Measurements from ENCODE around the gene HIF1A. TPM values are rescaled to one million over a fixed set of nuclear protein-coding genes. Genes with fewer than 3 reads are reported as not detected.

The HIF1A gene
- polyA plus RNA-seq, 1 experiment: 85.5 TPM

DNA sequence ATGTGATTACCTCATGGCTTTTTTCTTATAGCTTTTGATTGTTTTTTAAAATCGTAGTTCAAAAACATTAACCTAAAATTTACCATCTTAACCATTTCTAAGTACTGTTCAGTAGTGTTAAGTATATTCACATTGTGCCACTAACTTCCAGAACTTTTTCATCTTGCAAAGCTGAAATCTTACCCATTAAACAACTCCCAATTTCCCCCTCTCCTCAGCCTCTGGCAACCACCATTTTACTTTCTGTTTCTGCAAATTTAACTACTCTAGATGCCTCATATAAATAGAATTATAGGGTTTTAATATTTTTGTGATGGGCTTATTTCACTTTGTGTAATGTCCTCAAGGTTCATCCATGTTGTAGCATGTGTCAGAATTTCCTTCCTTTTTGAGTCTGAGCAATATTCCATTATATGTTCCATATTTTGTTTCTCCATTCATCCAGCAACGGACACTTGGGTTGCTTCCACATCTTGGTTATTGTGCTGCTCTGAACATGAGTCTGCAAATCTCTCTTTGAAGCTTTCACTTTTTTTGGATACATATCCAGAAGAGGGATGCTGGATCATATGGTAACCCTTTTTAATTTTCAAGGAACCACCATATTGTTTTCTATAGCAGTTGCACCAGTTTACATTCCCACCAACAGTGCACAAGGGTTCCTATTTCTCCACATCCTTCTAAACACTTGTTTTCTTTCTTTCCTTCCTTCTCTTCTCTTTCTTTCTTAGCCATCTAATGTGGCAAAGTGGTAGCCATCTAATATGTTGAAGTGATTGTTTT lies 5.0 kb downstream of the HIF1A start:
- Histone ChIP-seq H3K36me3 (ENCODE audit: control insufficient read depth, insufficient read depth, low read length) (no peaks in the 10 kb centered on the region), H3K27me3 (ENCODE audit: control insufficient read depth, insufficient read depth, low read length) (no peaks in the 10 kb centered on the region), H3K4me3 (ENCODE audit: low read depth, low read length) (peak overlapping the region; percentile 27)
- TF ChIP-seq, protein P1, sequence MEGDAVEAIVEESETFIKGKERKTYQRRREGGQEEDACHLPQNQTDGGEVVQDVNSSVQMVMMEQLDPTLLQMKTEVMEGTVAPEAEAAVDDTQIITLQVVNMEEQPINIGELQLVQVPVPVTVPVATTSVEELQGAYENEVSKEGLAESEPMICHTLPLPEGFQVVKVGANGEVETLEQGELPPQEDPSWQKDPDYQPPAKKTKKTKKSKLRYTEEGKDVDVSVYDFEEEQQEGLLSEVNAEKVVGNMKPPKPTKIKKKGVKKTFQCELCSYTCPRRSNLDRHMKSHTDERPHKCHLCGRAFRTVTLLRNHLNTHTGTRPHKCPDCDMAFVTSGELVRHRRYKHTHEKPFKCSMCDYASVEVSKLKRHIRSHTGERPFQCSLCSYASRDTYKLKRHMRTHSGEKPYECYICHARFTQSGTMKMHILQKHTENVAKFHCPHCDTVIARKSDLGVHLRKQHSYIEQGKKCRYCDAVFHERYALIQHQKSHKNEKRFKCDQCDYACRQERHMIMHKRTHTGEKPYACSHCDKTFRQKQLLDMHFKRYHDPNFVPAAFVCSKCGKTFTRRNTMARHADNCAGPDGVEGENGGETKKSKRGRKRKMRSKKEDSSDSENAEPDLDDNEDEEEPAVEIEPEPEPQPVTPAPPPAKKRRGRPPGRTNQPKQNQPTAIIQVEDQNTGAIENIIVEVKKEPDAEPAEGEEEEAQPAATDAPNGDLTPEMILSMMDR (IDR thresholded peaks at IDR 0.05; ENCODE audit: insufficient read depth, low read depth, low read length): no peak
- CTCF ChIA-PET: no interaction called here
- POLR2A ChIA-PET: interaction anchor here (1.0 kb wide), 1 partner anchor 119 kb away, joined by 4 read pairs; no protein-coding TSS in a partner anchor
- DNase-seq (ENCODE audit: low read depth): no peak

GRCh38 chr14:61701946-61702345 lies 6.6 kb downstream of the HIF1A start:
- TF ChIP-seq, protein P1 (IDR thresholded peaks at IDR 0.05; ENCODE audit: insufficient read depth, low read depth, low read length): no peak
- no peak for DNase-seq (ENCODE audit: low read depth)
- no peaks in the 10 kb centered on the region for H3K36me3 ChIP-seq (ENCODE audit: control insufficient read depth, insufficient read depth, low read length)
- no peak overlapping the region for H3K4me3 ChIP-seq (ENCODE audit: low read depth, low read length)
- CTCF ChIA-PET: no interaction called here
- no peaks in the 10 kb centered on the region for H3K27me3 ChIP-seq (ENCODE audit: control insufficient read depth, insufficient read depth, low read length)
- POLR2A ChIA-PET: no interaction called here

- POLR2A ChIA-PET: no interaction called here
- CTCF ChIA-PET: no interaction called here
- no peaks in the 10 kb centered on the region for H3K36me3 ChIP-seq (ENCODE audit: control insufficient read depth, insufficient read depth, low read length)
- TF ChIP-seq, protein P1 (IDR thresholded peaks at IDR 0.05; ENCODE audit: insufficient read depth, low read depth, low read length): no peak
- no peaks in the 10 kb centered on the region for H3K27me3 ChIP-seq (ENCODE audit: control insufficient read depth, insufficient read depth, low read length)
- no peak for DNase-seq (ENCODE audit: low read depth)
- H3K4me3 ChIP-seq (ENCODE audit: low read depth, low read length): no peak overlapping the region
These were observed 8.2 kb downstream of the HIF1A start for GRCh38 chr14:61703342-61704129.

GRCh38 chr14:61704554-61704953 lies 9.2 kb downstream of the HIF1A start:
- ChIA-PET CTCF (interaction anchor here (1.3 kb wide), 1 partner anchor 229 kb away, joined by 4 read pairs; no protein-coding TSS in a partner anchor), POLR2A (no interaction called here)
- DNase-seq (ENCODE audit: low read depth): no peak
- no peaks in the 10 kb centered on the region for H3K36me3 ChIP-seq (ENCODE audit: control insufficient read depth, insufficient read depth, low read length)
- no peaks in the 10 kb centered on the region for H3K27me3 ChIP-seq (ENCODE audit: control insufficient read depth, insufficient read depth, low read length)
- H3K4me3 ChIP-seq (ENCODE audit: low read depth, low read length): no peak overlapping the region
- TF ChIP-seq, protein P1 (IDR thresholded peaks at IDR 0.05; ENCODE audit: insufficient read depth, low read depth, low read length): no peak

- DNase-seq (ENCODE audit: low read depth): no peak
- H3K36me3 ChIP-seq (ENCODE audit: control insufficient read depth, insufficient read depth, low read length): no peaks in the 10 kb centered on the region
- ChIA-PET POLR2A (no interaction called here), CTCF (interaction anchor here (1.3 kb wide), 1 partner anchor 229 kb away, joined by 4 read pairs; no protein-coding TSS in a partner anchor)
- no peaks in the 10 kb centered on the region for H3K27me3 ChIP-seq (ENCODE audit: control insufficient read depth, insufficient read depth, low read length)
- H3K4me3 ChIP-seq (ENCODE audit: low read depth, low read length): no peak overlapping the region
- TF ChIP-seq, protein P1 (IDR thresholded peaks at IDR 0.05; ENCODE audit: insufficient read depth, low read depth, low read length): no peak
These were observed 9.7 kb downstream of the HIF1A start for GRCh38 chr14:61705017-61705416.

Data from BJ (cell line).